Brain microvascular endothelial cell (primary cell): ENCODE measurements around the gene HES6.

Source experiments
- DNase-seq: peaks from one replicate; pipeline ENCODE4 v3.0.0-alpha.2; 2020
- H3K27ac ChIP-seq: fragments of 250-450 bp; sonication (Bioruptor Pico); 2 replicates; pipeline ENCODE4 v1.5.1; 2020; ENCODE audit warnings: mild to moderate bottlenecking, moderate library complexity
- H3K27me3 ChIP-seq: fragments of 250-450 bp; sonication (Bioruptor Pico); replicated peaks from 2 replicates; pipeline ENCODE4 v1.5.1; 2020; ENCODE audit warnings: mild to moderate bottlenecking
- H3K36me3 ChIP-seq: fragments of 250-450 bp; sonication (Bioruptor Pico); replicated peaks from 2 replicates; pipeline ENCODE4 v1.5.1; 2020; ENCODE audit warnings: mild to moderate bottlenecking
- H3K4me3 ChIP-seq: 2 replicates; pipeline ENCODE4 v1.5.1; 2011; ENCODE audit warnings: low read depth, mild to moderate bottlenecking, control low read depth, low read length, moderate library complexity
- CTCF ChIP-seq: IDR thresholded peaks from 2 replicates; pipeline ENCODE4 v1.5.1; 2011; ENCODE audit warnings: low read depth, mild to moderate bottlenecking, moderate library complexity, low read length, control low read depth, inconsistent platforms; ENCODE audit errors: missing control alignments
- in situ Hi-C: cut with HindIII; loops from 2 replicates; pipeline ENCODE4 v1.10.0; 2017; ENCODE audit warnings: low sequenced_read_pairs, low pct_ligation_motif_present

The HES6 gene

DNA sequence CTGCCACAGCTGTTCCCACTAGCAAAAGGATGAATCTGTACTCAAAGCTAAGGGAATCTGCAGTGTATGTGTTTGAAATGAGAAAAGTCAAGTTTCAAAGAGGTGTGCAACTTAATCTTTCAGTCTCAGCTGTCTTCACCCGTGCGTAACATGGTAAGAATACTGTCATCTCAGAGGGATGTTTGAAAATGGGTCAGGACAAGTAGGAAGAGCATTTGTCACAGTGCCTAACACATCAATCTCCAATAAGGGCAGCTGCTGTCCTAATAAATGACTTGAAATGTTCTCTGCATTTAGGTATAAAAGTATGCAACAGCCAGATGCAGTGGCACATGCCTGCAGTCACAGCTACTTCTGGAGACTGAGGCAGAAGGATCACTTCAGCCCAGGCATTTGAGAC is 49.4 kb downstream of the HES6 start:
- Histone ChIP-seq H3K27me3 (no peaks in the 10 kb centered on the region), H3K4me3 (no peak overlapping the region), H3K27ac (no peak overlapping the region), H3K36me3 (peaks cover 55% of the 10 kb centered on the region)
- no peak for DNase-seq
- in situ Hi-C loops = no loop called here
- no peak for TF ChIP-seq CTCF
